ENCODE results near the gene SLC38A10. TPM values are rescaled to one million over a fixed set of nuclear protein-coding genes. Genes with fewer than 3 reads are reported as not detected.

The SLC38A10 gene
- polyA plus RNA-seq, 1 donor from 2014 or later = 37.4 TPM

DNA sequence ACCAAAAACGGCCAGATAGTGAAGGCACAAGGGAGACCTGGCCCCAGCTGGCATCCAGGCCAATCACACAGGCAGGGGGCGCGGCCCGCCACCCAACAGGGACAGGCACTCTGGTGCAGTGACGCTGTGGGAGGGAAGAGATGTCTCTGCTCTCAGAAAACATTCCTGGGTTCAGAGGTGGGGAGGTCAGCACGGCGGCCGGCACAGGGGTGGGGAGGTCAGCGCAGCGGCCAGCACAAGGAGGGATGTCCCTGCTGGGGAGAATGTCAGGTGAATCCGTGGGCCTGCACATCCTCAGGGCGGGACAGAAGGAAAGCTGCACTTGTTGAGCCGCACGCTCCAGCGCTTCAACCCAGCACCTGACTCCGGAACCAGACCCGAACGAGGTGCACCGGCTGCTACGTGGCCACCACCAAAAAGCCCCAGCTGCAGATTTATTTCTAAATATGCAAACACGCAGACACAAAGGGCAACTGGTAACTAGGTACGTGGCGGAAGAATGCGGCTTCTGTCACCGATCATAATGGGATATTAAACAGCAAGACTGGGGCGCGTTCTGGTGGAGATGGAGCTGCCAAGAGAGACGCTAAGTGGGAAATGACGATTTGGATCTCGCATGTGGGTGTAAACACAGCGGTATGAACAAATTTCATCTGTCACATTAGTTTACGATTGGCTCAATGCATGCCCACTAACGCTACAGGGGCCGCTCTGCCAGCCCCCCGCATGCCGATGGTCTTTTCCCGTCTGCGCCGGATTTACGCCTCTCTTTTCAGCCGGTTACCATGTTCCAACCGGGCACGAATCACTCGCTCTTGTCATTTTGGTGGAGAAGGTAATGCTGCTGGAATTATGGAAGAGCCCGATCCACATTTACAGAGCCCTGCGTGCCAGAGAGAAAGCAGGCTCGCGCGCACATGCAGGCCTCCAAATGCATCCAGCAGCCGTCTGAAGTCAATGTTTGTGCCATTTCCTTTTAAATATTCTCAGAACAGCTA is 15.5 kb downstream of the SLC38A10 start:
- Histone ChIP-seq H2AFZ (ENCODE audit: low read depth, low read length) (no peak overlapping the region), H3F3A (ENCODE audit: insufficient read depth, low read length, poor library complexity, severe bottlenecking) (no peaks in the 10 kb centered on the region), H3K4me3 (ENCODE audit: low read length) (no peak overlapping the region), H3K27me3 (ENCODE audit: insufficient read depth, low read depth, low read length) (no peaks in the 10 kb centered on the region), H3K79me2 (replicated peaks; ENCODE audit: insufficient read depth, low read length) (no peaks in the 10 kb centered on the region), H3K27ac (ENCODE audit: low read length) (no peak overlapping the region), H4K20me1 (ENCODE audit: insufficient read depth) (no peaks in the 10 kb centered on the region), H3K4me2 (ENCODE audit: low read length) (no peak overlapping the region), H3K9ac (ENCODE audit: low read length) (no peak overlapping the region), H3K36me3 (ENCODE audit: insufficient read depth, low read length) (no peaks in the 10 kb centered on the region), H3K9me3 (ENCODE audit: low read length) (no peaks in the 10 kb centered on the region), H3K9me2 (ENCODE audit: insufficient read depth, low read length) (no peaks in the 10 kb centered on the region)
- no peak for TF ChIP-seq MXI1 (conservative IDR thresholded peaks at IDR 0.05; ENCODE audit: poor library complexity, severe bottlenecking)
- TF ChIP-seq REST (IDR thresholded peaks at IDR 0.05; ENCODE audit: borderline replicate concordance) = no peak
- TF ChIP-seq EP300 (conservative IDR thresholded peaks at IDR 0.05; ENCODE audit: poor library complexity, severe bottlenecking) = no peak
- TF ChIP-seq, protein P1, sequence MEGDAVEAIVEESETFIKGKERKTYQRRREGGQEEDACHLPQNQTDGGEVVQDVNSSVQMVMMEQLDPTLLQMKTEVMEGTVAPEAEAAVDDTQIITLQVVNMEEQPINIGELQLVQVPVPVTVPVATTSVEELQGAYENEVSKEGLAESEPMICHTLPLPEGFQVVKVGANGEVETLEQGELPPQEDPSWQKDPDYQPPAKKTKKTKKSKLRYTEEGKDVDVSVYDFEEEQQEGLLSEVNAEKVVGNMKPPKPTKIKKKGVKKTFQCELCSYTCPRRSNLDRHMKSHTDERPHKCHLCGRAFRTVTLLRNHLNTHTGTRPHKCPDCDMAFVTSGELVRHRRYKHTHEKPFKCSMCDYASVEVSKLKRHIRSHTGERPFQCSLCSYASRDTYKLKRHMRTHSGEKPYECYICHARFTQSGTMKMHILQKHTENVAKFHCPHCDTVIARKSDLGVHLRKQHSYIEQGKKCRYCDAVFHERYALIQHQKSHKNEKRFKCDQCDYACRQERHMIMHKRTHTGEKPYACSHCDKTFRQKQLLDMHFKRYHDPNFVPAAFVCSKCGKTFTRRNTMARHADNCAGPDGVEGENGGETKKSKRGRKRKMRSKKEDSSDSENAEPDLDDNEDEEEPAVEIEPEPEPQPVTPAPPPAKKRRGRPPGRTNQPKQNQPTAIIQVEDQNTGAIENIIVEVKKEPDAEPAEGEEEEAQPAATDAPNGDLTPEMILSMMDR (IDR thresholded peaks at IDR 0.05; ENCODE audit: poor library complexity, severe bottlenecking) = no peak
- TF ChIP-seq RAD21 (conservative IDR thresholded peaks at IDR 0.05) = no peak
- no peak for TF ChIP-seq SMC3 (conservative IDR thresholded peaks at IDR 0.05; ENCODE audit: poor library complexity)
- no peak for TF ChIP-seq POLR2AphosphoS5 (IDR thresholded peaks at IDR 0.05)
- no peak for TF ChIP-seq EZH2 (IDR thresholded peaks at IDR 0.05; ENCODE audit: borderline replicate concordance, insufficient read depth, low read length, poor library complexity, severe bottlenecking)
- TF ChIP-seq TAF1 (IDR thresholded peaks at IDR 0.05; ENCODE audit: low read depth) = no peak

DNA sequence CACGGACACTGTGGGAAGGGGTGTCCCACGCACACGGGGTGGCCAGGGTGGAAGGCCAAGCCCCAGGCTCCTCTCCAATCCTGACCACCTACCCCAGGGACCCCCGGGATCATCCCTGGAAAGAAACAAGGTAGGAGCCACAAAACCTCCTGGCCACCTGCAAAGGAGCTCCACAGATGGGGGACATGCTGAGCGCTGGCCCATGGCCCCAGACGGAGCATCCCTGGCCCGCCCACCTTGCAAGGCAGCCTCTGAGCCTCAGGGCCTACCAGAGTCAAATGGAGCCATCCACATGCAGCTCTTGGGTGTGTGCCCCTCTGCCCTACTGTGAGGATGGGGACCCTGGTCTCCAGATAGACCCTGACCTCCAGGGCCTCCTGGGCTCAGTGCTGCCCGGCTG is 16.3 kb downstream of the SLC38A10 start:
- Histone ChIP-seq H3K4me2 (ENCODE audit: low read length) (no peak overlapping the region), H3K9me2 (ENCODE audit: insufficient read depth, low read length) (no peaks in the 10 kb centered on the region), H3K9ac (ENCODE audit: low read length) (no peak overlapping the region), H3K27me3 (ENCODE audit: insufficient read depth, low read depth, low read length) (no peaks in the 10 kb centered on the region), H3K27ac (ENCODE audit: low read length) (no peak overlapping the region), H3K79me2 (replicated peaks; ENCODE audit: insufficient read depth, low read length) (no peaks in the 10 kb centered on the region), H2AFZ (ENCODE audit: low read depth, low read length) (no peak overlapping the region), H3F3A (ENCODE audit: insufficient read depth, low read length, poor library complexity, severe bottlenecking) (no peaks in the 10 kb centered on the region), H3K9me3 (ENCODE audit: low read length) (no peaks in the 10 kb centered on the region), H3K36me3 (ENCODE audit: insufficient read depth, low read length) (no peaks in the 10 kb centered on the region), H4K20me1 (ENCODE audit: insufficient read depth) (no peaks in the 10 kb centered on the region), H3K4me3 (ENCODE audit: low read length) (no peak overlapping the region)
- TF ChIP-seq, protein P1 (IDR thresholded peaks at IDR 0.05; ENCODE audit: poor library complexity, severe bottlenecking) = no peak
- TF ChIP-seq POLR2AphosphoS5 (IDR thresholded peaks at IDR 0.05) (no peak), REST (IDR thresholded peaks at IDR 0.05; ENCODE audit: borderline replicate concordance) (no peak), EP300 (conservative IDR thresholded peaks at IDR 0.05; ENCODE audit: poor library complexity, severe bottlenecking) (no peak), RAD21 (conservative IDR thresholded peaks at IDR 0.05) (no peak), TAF1 (IDR thresholded peaks at IDR 0.05; ENCODE audit: low read depth) (no peak), SMC3 (conservative IDR thresholded peaks at IDR 0.05; ENCODE audit: poor library complexity) (no peak), MXI1 (conservative IDR thresholded peaks at IDR 0.05; ENCODE audit: poor library complexity, severe bottlenecking) (no peak), EZH2 (IDR thresholded peaks at IDR 0.05; ENCODE audit: borderline replicate concordance, insufficient read depth, low read length, poor library complexity, severe bottlenecking) (no peak)
